Loucy (cell line): ENCODE data around the gene LPP.

Experiments used
- EZH2phosphoT487 ChIP-seq: fragments of 200-600 bp; IDR thresholded peaks from 2 replicates; pipeline ENCODE4 v1.6.1; 2018; ENCODE audit warnings: antibody characterized with exemption, mild to moderate bottlenecking, moderate library complexity, borderline replicate concordance
- TF ChIP-seq, protein P1 (sequence below): fragments of 200-600 bp; sonication (generic); conservative IDR thresholded peaks from 2 replicates; pipeline ENCODE4 v1.5.1; 2014; ENCODE audit warnings: mild to moderate bottlenecking, antibody characterized with exemption, low read length

DNA sequence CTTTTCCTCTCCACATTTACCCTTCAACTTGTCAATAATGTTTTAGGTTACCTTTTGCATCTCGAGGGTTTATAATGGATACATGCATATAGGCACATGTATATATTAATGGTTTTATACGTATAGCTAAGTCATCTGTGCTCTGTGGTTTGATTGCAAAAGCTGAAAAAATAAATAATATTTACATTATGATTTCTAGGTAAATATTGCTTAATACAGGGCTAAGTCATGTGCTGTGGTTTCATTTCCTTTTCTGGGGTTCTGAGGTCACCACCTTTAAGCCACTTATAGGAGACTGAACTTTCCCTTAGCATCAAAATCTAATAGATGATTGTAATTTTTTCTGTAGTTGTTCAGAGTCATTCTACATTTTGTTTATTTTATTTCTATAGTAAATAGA, 33.1 kb downstream of the LPP start:
- TF ChIP-seq, protein P1, sequence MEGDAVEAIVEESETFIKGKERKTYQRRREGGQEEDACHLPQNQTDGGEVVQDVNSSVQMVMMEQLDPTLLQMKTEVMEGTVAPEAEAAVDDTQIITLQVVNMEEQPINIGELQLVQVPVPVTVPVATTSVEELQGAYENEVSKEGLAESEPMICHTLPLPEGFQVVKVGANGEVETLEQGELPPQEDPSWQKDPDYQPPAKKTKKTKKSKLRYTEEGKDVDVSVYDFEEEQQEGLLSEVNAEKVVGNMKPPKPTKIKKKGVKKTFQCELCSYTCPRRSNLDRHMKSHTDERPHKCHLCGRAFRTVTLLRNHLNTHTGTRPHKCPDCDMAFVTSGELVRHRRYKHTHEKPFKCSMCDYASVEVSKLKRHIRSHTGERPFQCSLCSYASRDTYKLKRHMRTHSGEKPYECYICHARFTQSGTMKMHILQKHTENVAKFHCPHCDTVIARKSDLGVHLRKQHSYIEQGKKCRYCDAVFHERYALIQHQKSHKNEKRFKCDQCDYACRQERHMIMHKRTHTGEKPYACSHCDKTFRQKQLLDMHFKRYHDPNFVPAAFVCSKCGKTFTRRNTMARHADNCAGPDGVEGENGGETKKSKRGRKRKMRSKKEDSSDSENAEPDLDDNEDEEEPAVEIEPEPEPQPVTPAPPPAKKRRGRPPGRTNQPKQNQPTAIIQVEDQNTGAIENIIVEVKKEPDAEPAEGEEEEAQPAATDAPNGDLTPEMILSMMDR, result no peak
- no peak for TF ChIP-seq EZH2phosphoT487
